GM21576 (cell line): Measurements from ENCODE around the gene TNK2.
"Not testable (repeated sequence)": the region's sequence is repeated elsewhere in the genome, so short reads cannot be mapped to it uniquely, and the experiment has no call there.

ENCODE experiments used
- ATAC-seq: cut with Tn5 transposase; IDR thresholded peaks from one replicate; pipeline ENCODE4 v1.9.1; 2021; ENCODE audit warnings: mild to moderate bottlenecking, moderate library complexity; ENCODE audit not compliant: unreplicated experiment

TNK2 gene

DNA sequence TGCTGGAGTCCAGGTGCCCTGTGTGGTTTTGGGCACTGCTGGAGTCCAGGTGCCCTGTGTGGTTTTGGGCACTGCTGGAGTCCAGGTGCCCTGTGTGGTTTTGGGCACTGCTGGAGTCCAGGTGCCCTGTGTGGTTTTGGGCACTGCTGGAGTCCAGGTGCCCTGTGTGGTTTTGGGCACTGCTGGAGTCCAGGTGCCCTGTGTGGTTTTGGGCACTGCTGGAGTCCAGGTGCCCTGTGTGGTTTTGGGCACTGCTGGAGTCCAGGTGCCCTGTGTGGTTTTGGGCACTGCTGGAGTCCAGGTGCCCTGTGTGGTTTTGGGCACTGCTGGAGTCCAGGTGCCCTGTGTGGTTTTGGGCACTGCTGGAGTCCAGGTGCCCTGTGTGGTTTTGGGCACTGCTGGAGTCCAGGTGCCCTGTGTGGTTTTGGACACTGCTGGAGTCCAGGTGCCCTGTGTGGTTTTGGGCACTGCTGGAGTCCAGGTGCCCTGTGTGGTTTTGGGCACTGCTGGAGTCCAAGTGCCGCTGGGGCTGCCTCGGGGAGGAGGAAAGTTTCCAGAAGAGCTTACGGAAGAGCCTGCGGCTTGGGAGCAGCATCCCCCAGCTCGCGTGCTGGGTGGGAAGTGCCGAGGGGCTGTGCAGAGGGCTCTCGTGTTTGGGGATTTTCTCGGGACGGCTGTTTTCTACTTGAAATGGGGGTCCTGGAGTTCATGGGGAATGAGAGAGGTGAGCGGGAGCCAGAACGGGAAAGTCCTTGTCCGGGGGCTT is 83.7 kb downstream of the TNK2 start:
- not testable (repeated sequence) for ATAC-seq

DNA sequence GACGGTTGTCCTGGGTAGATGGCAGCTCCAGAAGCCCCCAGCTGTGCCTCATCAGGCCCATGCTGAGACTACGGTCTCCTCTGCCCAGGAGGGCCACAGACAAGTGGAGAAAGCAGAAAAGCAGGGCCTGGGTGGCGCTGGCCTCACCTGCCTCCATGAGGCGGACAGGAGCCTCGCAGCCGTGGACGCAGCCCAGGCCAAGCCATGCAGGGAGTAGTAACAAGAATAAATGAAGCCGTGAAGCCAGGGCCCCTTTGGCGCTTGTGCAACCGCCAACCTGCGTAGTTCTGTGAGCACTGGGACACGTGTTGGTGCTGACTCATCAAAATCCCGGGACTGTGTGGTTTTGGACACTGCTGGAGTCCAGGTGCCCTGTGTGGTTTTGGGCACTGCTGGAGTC is 84.4 kb downstream of the TNK2 start:
- ATAC-seq: no peak

GRCh38 chr3:195823280-195823679 is 85.1 kb downstream of the TNK2 start:
- ATAC-seq: no peak

GRCh38 chr3:195822131-195822696 is 86.1 kb downstream of the TNK2 start:
- ATAC-seq: no peak

- no peak for ATAC-seq
These were observed 86.8 kb downstream of the TNK2 start for GRCh38 chr3:195821403-195822130.

DNA sequence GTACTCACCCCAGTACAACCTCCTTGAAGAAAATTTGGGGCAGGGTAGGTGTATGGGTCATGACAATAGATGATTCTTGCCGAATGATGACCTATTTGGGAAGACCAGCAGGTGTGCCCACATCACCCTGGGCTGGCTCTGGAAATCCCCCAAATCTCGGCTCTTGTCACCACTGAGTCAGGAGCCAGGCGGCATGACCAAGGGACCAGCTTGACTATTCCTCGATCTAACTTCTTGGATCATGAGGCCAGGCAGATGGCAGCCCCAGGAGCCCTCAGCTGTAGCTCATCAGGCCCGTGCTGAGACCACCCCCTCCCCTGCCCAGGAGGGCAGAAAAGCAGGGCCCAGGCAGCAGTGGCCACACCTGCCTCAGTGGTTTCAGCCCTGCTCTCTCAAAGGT is 87.5 kb downstream of the TNK2 start:
- no peak for ATAC-seq

DNA sequence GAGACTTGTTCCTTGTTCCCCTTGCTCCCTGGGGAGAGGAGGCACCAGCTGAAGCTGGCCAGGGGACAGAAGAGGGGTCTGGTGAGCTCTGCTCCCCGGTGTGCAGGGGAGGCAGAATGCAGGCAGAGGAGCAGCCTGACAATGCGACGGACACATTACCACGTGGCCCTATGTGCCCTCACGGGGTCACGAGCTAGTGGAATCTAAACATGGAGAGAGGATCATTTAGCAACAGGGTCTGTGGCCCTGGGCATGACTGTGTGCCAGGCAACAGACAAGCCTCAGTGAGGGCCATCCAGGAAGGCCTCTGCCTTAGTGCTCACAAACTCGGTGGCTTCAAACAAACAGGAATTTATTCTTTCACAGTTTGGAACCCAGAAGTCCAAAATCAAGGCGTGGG is 88.2 kb downstream of the TNK2 start:
- no peak for ATAC-seq

DNA sequence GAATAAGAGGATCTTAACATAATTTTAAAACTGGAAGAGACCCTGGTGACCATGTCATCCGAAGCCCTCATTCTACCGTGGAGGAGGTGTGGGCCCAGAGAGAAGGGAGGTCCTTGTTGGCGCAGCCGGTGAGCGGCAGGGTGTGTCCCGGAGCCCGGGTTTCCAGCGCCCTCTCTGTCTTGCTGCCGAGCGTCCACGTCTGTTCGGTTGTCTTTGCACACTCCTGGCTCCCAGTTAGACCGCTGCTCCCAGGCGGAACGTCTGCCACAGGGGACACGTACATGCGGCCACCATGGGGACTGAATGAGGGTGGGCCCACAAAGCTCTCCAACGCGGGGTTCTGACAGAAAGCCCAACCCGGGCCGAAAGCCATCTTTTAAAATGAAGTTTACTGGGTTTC is 90.0 kb downstream of the TNK2 start:
- no peak for ATAC-seq

DNA sequence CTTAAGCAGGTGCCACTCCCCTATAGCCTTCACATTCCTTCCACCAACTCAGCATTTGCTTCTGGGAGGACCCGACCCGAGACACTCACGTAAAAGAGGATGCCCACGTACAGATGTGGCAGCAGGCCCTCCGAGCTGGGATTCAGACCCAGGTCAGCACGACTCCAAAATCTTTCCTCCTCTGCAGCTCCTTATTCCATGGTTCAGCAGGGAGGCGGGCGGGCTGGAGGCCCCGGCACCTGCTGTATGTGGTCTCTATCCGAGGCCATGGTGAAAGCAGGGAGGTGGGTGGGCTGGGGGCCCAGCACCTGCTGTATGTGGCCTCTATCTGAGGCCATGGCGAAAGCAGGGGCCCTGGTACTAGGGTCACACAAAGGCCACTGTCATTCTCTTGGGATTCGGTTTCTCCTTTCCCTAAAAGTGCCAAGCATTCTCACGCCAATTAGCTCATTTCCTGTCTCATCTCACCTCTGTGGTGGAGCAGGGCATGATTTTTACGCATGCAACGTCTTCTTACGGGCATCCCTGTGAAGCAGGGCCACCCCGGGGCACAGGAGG is 90.7 kb downstream of the TNK2 start:
- ATAC-seq: no peak

GRCh38 chr3:195816276-195816913 is 92.0 kb downstream of the TNK2 start:
- not testable (repeated sequence) for ATAC-seq

- no peak for ATAC-seq
These were observed 93.1 kb downstream of the TNK2 start for GRCh38 chr3:195815169-195815771.

DNA sequence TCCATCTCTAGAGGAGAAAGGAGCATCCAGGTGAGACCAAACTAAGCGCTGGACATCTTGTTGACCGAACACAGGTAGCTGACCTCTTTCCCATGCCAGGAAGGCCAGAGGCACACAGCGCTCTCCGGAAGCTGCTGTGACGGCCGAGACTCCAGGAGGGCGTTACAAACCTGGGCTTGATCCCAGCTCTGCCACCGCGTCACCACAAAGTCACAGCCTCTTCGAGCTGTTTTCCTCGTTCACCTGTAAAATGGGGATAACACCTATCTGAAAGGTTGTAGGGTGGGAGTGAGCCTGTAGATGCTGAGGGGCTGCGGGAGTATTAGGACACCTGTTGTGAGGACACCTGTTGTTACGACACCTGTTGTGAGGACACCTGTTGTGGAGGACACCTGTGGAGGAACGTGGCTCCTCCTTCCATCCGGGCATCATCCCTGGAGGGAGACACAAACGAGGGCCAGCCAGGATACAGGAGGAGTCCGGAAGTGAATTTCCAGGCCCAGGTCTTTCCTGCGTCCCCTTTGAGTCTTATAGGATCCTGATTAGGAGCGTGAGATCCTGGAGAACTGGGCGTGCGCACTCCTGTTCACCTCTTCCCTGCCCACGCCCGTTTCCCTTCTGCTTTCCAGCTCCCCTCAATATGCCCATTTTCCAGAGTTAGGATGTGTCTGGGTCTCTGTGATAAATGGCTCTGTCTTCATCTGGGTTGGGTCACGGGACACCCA is 94.3 kb downstream of the TNK2 start:
- no peak for ATAC-seq
